ENCODE results near the gene SPATA9.

SPATA9 gene

GRCh38 chr5:95628933-95629332, 53.9 kb downstream of the SPATA9 start:
- Histone ChIP-seq H3K4me1 (ENCODE audit: insufficient read depth, low read length) (peaks cover 7% of the 10 kb centered on the region), H2AFZ (ENCODE audit: low read depth, low read length) (no peak overlapping the region), H4K20me1 (ENCODE audit: insufficient read depth, low read length) (no peaks in the 10 kb centered on the region), H3K4me3 (ENCODE audit: low read depth in 1 of 2, low read length in 2 of 2) (no peak overlapping the region), H3K9ac (ENCODE audit: low read depth, low read length) (no peak overlapping the region), H3K4me2 (ENCODE audit: insufficient read depth, low read length) (no peak overlapping the region), H3K9me3 (ENCODE audit: insufficient read depth, low read length, severe bottlenecking) (no peaks in the 10 kb centered on the region), H3K27me3 (ENCODE audit: insufficient read depth, low read length, poor library complexity) (no peaks in the 10 kb centered on the region), H3K36me3 (ENCODE audit: insufficient read depth, low read length) (no peaks in the 10 kb centered on the region), H3K79me2 (ENCODE audit: insufficient read depth, low read length) (no peaks in the 10 kb centered on the region), H3K27ac (ENCODE audit: low read length) (no peak overlapping the region)
- no peak for ATAC-seq (ENCODE audit: insufficient read depth, low read depth)
- TF ChIP-seq CTCF (IDR thresholded peaks at IDR 0.05; ENCODE audit: borderline replicate concordance, extremely low read depth, low read length, poor library complexity, severe bottlenecking) = no peak
- TF ChIP-seq EZH2 (IDR thresholded peaks at IDR 0.05; ENCODE audit: borderline replicate concordance, low read depth, low read length, severe bottlenecking) = no peak
- DNase-seq = no peak

- Histone ChIP-seq H3K79me2 (ENCODE audit: insufficient read depth, low read length) (no peaks in the 10 kb centered on the region), H2AFZ (ENCODE audit: low read depth, low read length) (no peak overlapping the region), H3K27me3 (ENCODE audit: insufficient read depth, low read length, poor library complexity) (no peaks in the 10 kb centered on the region), H3K4me2 (ENCODE audit: insufficient read depth, low read length) (no peak overlapping the region), H3K4me3 (ENCODE audit: low read depth in 1 of 2, low read length in 2 of 2) (no peak overlapping the region), H3K9me3 (ENCODE audit: insufficient read depth, low read length, severe bottlenecking) (no peaks in the 10 kb centered on the region), H3K9ac (ENCODE audit: low read depth, low read length) (no peak overlapping the region), H3K4me1 (ENCODE audit: insufficient read depth, low read length) (peaks cover 7% of the 10 kb centered on the region), H3K27ac (ENCODE audit: low read length) (no peak overlapping the region), H4K20me1 (ENCODE audit: insufficient read depth, low read length) (no peaks in the 10 kb centered on the region), H3K36me3 (ENCODE audit: insufficient read depth, low read length) (no peaks in the 10 kb centered on the region)
- ATAC-seq (ENCODE audit: insufficient read depth, low read depth) (no peak), DNase-seq (no peak)
- no peak for TF ChIP-seq CTCF (IDR thresholded peaks at IDR 0.05; ENCODE audit: borderline replicate concordance, extremely low read depth, low read length, poor library complexity, severe bottlenecking)
- no peak for TF ChIP-seq EZH2 (IDR thresholded peaks at IDR 0.05; ENCODE audit: borderline replicate concordance, low read depth, low read length, severe bottlenecking)
Observed at GRCh38 chr5:95627971-95628810, 54.6 kb downstream of the SPATA9 start.

GRCh38 chr5:95626701-95627100, 56.1 kb downstream of the SPATA9 start:
- H4K20me1 ChIP-seq (ENCODE audit: insufficient read depth, low read length) = no peaks in the 10 kb centered on the region
- H3K27me3 ChIP-seq (ENCODE audit: insufficient read depth, low read length, poor library complexity) = no peaks in the 10 kb centered on the region
- no peak overlapping the region for H2AFZ ChIP-seq (ENCODE audit: low read depth, low read length)
- H3K36me3 ChIP-seq (ENCODE audit: insufficient read depth, low read length) = no peaks in the 10 kb centered on the region
- no peak overlapping the region for H3K4me2 ChIP-seq (ENCODE audit: insufficient read depth, low read length)
- H3K4me3 ChIP-seq (ENCODE audit: low read depth in 1 of 2, low read length in 2 of 2) = no peak overlapping the region
- no peak overlapping the region for H3K27ac ChIP-seq (ENCODE audit: low read length)
- ATAC-seq (ENCODE audit: insufficient read depth, low read depth) (no peak), DNase-seq (no peak)
- H3K9me3 ChIP-seq (ENCODE audit: insufficient read depth, low read length, severe bottlenecking) = no peaks in the 10 kb centered on the region
- no peak for TF ChIP-seq EZH2 (IDR thresholded peaks at IDR 0.05; ENCODE audit: borderline replicate concordance, low read depth, low read length, severe bottlenecking)
- TF ChIP-seq CTCF (IDR thresholded peaks at IDR 0.05; ENCODE audit: borderline replicate concordance, extremely low read depth, low read length, poor library complexity, severe bottlenecking) = no peak
- H3K4me1 ChIP-seq (ENCODE audit: insufficient read depth, low read length) = peaks cover 13% of the 10 kb centered on the region
- no peaks in the 10 kb centered on the region for H3K79me2 ChIP-seq (ENCODE audit: insufficient read depth, low read length)
- no peak overlapping the region for H3K9ac ChIP-seq (ENCODE audit: low read depth, low read length)

All from DND-41 (cell line).